GM18517 (cell line): ENCODE data around the gene ADAM12.

Experiments
- ATAC-seq: cut with Tn5 transposase; IDR thresholded peaks from one replicate; pipeline ENCODE4 v1.9.1; 2021; ENCODE audit warnings: mild to moderate bottlenecking, moderate library complexity; ENCODE audit not compliant: unreplicated experiment

ADAM12 gene

GRCh38 chr10:126387931-126388911 lies at the start of gene ADAM12:
TSS of gene ADAM12 (minus strand) at chr10:126388477. CDS start at chr10:126388145, 332 bp downstream.
- ATAC-seq, result no peak

GRCh38 chr10:126437635-126438406 lies 49.5 kb upstream of the ADAM12 start:
- ATAC-seq, result no peak

DNA sequence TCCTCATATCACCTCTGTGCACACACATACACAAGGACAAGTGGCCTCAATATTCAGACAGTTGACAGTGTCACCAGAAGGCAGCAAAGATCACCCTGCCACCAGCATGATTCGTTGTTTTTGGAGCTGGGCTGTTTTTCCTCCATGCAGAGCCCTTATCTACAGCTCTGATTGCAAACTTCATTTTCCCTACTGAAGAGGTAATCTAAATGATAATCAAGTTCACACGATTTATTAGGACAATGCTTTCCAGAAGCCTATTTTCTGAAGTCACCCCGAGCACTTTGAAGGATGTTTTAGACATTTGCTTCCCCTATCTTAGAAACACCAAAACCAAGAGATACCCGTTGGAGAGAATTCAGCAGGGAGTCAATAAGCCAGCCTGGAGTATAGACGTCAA lies 46.0 kb upstream of the ADAM12 start:
- ATAC-seq, result no peak

GRCh38 chr10:126433351-126433750 lies 45.1 kb upstream of the ADAM12 start:
- ATAC-seq, result no peak

DNA sequence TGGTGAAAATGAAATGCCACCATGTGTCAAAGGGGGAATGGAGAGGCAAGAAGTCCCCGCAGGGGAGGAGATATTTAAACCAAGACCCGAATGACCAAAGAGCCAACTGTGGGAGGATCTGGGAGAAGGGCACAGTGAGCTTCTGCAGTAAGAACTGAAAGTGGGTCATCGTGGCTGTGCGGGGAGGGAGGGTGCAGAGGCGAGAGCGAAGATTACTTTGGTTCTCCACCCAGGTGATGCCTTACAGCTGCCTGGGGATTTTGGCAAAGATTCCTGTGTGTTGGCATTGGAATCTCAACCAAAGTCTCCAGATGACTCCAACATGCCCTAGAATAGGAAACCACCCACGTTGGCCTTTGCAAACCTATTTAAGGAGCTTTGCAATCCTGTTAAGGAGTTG lies 44.2 kb upstream of the ADAM12 start:
- ATAC-seq, result no peak

- no peak for ATAC-seq
These were observed 43.5 kb upstream of the ADAM12 start for GRCh38 chr10:126431816-126432215.

DNA sequence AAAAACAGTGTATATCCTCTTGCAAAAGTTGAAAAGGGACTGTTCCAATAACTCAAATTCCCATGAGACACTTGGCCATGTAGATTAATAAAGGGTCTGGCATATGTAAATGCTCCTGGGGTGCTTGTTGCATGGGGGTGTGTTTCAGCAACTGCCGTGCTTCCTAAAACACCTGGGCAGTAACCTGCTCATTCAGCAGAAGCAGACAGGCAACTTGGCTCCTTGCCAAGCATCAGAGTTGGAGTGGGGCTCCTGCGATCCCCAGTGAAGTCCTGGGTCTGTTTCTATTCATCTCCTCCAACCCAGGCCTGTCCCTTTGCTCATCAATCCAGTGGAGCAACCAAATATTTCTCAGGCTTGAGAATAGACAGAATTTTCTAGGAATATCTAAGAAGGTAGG lies 42.2 kb upstream of the ADAM12 start:
- ATAC-seq, result no peak

- no peak for ATAC-seq
These were observed 41.0 kb upstream of the ADAM12 start for GRCh38 chr10:126429275-126429674.

- ATAC-seq, result no peak
These were observed 37.3 kb upstream of the ADAM12 start for GRCh38 chr10:126425489-126426065.

GRCh38 chr10:126425032-126425431 lies 36.8 kb upstream of the ADAM12 start:
- ATAC-seq, result no peak

DNA sequence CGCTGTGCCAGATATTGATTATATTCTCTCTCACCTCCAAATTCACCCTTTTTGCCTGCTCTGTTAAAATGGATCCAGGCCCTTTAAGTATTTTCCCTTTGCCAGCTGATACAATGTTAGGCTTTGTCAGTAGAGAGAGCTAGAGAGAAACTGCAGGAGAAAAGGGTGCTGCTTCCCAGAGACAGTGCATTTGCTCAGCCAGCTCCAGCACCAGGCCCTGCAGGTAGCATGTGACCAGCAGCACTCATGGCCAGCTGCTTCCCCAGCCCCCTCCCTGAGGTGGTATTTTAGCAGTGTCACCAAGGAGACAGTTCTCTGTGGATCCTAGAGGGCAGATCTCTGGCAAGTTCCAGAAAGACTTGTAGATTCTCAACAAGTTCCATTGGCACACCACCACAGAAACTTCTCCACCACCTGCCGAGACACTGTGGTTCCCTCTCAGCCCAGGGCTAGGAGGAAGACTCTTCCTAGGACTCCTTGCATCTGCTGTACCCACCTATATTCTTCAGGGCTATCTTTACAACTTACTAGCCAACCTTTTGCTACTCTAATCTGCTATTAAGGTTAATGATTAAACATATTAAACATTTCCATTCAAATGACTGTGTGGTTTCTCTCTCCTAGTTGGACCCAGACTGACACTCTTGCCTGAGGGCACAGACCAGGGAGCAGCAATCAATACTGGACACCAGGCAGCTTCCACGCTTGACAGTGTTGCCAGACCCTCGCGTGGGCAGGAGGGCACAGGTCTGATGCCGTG lies 35.6 kb upstream of the ADAM12 start:
- ATAC-seq, result no peak

DNA sequence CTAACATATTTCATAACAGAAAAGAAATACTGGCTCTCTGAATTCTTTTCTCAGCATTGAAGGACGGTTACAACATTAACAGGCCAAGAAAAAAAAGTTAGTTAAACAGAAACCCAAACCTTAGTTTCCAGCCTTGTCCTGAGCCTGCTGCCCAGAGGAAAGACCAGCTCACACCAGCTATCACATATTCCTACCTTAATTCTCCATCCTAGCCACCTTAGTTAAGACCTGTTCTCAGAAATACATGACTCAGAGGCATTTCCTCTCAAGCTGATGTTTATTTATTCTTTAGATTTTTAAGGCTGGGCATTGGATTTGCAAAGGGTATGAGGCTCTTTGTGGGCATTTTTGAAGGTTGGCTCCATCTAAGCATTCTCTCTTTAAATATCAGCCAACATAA lies 34.3 kb upstream of the ADAM12 start:
- ATAC-seq, result no peak

DNA sequence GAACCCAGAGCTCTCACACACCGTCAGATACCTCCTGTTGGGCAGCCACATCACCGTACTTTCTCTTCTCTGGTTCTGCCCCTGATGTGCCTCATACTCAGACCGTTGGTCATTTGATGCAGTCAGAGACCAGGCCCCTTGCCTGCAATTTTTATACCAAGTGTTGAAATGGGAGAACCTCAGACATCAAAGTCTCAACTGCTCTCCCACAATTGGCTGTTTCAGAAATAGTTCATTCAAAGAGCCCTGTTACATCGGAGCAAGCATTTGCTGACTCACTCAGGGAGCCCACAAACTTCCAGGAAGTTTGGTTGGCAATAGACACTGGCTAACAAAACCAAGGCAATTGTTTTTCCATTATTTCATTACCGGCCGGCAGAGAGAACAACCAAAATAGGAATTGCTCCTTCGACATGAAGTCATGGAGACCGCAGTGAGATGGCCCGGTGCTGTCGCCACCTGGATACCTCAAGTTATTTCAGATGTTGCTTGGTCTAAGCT lies 33.5 kb upstream of the ADAM12 start:
- ATAC-seq, result no peak

DNA sequence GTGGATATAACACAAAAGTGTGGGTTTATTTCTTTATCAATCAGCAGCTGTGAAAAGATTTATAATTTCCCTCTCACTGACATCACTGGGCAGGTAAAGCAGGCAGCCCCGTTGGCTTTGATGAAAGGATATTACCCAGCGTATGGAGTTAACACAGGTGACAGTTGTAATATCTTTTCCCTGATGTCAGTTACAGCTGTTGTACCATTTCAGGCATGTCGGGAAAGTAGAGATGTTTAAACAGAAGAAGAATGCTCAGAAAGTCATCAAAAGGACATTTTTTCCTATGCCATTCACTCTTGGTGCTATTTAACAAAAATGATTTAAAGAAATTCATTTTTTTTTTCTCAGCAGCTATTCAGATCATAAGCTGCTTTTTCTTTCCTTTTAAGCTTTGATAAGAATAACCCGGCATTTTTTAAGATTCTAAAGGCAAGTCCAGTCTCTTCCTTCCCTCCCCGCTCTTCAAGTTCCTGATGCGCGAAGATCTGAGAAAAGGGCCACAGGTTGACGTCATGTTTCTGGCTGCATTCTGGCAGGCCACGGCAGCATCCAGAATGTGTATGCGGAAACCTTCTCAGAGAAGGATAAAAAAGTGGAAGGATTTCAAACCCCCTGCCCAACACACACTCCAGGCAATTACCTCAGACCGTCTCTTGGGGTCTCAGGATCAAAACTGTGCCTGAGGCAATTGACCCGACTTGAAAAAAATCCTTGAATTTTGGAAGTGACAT lies 32.5 kb upstream of the ADAM12 start:
- ATAC-seq, result no peak

- no peak for ATAC-seq
These were observed 29.0 kb upstream of the ADAM12 start for GRCh38 chr10:126417220-126417825.

- no peak for ATAC-seq
These were observed 21.5 kb upstream of the ADAM12 start for GRCh38 chr10:126409821-126410220.

DNA sequence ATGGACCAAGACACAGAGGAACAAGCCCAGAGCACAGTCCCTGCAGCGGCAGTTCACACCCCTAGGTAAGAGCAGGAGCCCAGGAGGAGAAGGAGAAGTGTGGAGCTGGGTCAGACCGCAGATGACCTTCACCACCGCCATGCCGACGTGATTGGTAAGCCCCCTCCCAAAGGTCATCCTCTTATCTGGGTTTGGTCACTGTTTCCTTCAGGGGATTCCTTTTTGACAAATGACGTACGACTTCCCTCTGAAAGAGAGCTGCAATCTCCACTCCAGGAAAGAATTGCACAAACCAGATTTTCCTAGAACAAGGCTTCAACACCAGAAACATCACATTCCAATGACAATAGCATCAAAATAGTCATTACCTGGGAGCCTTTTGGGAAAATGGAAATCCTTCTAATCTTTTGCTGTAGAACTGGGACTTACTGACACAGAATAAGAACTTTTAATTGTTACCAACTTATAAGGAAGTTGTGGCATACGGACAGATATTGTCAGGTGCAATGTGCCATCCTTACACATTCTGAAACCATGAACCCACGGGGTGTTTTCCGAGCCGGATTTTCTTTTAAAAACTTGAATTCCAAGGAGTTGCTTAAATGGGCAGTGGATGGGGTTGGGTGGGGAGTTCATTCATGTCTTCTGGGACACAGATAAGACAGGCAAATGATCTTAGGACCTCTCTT lies 20.8 kb upstream of the ADAM12 start:
- no peak for ATAC-seq

DNA sequence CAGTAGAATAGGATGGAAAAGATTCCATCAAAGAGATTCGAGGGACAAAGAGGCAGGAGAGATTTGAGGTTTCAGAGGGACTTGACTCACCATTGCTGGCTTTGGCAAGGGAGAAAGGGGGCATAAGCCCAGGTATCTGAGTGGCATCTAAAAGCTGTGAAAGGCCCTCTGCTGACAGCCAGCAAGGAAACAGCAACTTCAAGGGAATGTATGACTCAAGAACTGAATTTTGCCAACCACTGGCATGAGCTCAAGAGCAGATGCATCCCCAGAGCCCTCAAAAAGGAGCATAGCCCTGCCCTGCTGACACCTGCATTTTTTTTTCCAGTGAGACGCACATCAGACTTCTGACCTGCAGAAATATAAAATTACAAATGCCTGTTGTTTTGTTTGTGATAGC lies 19.6 kb upstream of the ADAM12 start:
- no peak for ATAC-seq

DNA sequence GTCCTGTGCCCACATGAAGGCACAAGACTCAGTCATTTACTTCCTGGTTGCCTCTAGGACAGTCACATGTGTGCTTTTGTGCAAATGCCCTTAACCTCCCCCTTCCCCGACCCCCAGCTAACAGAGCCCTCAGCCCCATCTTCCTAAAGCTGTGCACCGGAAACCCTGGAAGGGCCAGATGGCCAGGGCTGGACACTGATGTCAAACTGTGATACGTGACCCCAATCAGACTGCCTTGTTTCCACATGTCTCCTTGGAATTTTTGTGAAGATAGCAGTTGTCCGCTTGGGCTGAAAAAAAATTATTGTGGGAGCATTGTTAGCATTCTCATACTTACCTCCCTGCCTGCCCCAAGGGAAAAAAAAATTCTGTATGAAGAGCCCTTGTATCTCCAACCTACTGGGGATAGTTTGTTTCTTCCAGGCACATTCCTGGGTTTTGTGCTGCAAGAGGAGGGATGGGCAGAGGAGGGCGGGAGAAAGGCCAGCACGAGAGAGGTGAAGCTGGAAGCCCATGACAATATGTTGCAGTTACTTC lies 17.0 kb upstream of the ADAM12 start:
- ATAC-seq, result no peak
